Memory B cell (primary cell): ENCODE measurements around the gene ANKRD11.
"Not testable (repeated sequence)": the region's sequence is repeated elsewhere in the genome, so short reads cannot be mapped to it uniquely, and the experiment has no call there.

Source experiments
- ATAC-seq: fragments of 150-1000 bp; cut with Tn5 transposase; 2 replicates; pipeline ENCODE4 v1.10.0; 2021; ENCODE audit warnings: low read depth, mild to moderate bottlenecking, moderate library complexity
- DNase-seq, 2 donors: peaks; one replicate each; pipeline ENCODE4 v3.0.0; 2022; ENCODE audit warnings: low spot score in 2 of 2
- H3K27ac Mint-ChIP-seq: one replicate; pipeline ENCODE4 v1.8.0; 2022; ENCODE audit warnings: mild to moderate bottlenecking, moderate library complexity, mixed read lengths
- H3K27me3 Mint-ChIP-seq: one replicate; pipeline ENCODE4 v1.8.0; 2022; ENCODE audit warnings: mixed read lengths
- H3K36me3 Mint-ChIP-seq: one replicate; pipeline ENCODE4 v1.8.0; 2022; ENCODE audit warnings: mild to moderate bottlenecking, mixed read lengths
- H3K4me1 Mint-ChIP-seq: one replicate; pipeline ENCODE4 v1.8.0; 2022; ENCODE audit warnings: mixed read lengths
- H3K4me3 Mint-ChIP-seq: one replicate; pipeline ENCODE4 v1.8.0; 2022; ENCODE audit warnings: mild to moderate bottlenecking, moderate library complexity, mixed read lengths
- H3K9me3 Mint-ChIP-seq: one replicate; pipeline ENCODE4 v1.8.0; 2022; ENCODE audit warnings: mixed read lengths

ANKRD11 gene

GRCh38 chr16:89335803-89336485, 154.4 kb downstream of the ANKRD11 start:
- no peak overlapping the region for H3K27ac Mint-ChIP-seq
- H3K27me3 Mint-ChIP-seq, result no peaks in the 10 kb centered on the region
- no peak for ATAC-seq
- no peaks in the 10 kb centered on the region for H3K9me3 Mint-ChIP-seq
- H3K36me3 Mint-ChIP-seq, result no peaks in the 10 kb centered on the region
- no peak for DNase-seq
- H3K4me1 Mint-ChIP-seq, result peaks cover 32% of the 10 kb centered on the region
- H3K4me3 Mint-ChIP-seq, result no peak overlapping the region

- Mint-ChIP-seq H3K27ac (no peak overlapping the region), H3K4me1 (peaks cover 34% of the 10 kb centered on the region), H3K4me3 (no peak overlapping the region), H3K27me3 (no peaks in the 10 kb centered on the region), H3K36me3 (no peaks in the 10 kb centered on the region), H3K9me3 (no peaks in the 10 kb centered on the region)
- ATAC-seq (no peak), DNase-seq (no peak)
These were observed 155.2 kb downstream of the ANKRD11 start for GRCh38 chr16:89334988-89335802.

GRCh38 chr16:89334461-89334860, 155.9 kb downstream of the ANKRD11 start:
- Mint-ChIP-seq H3K9me3 (no peaks in the 10 kb centered on the region), H3K4me1 (peaks cover 33% of the 10 kb centered on the region), H3K27ac (no peak overlapping the region), H3K36me3 (no peaks in the 10 kb centered on the region), H3K4me3 (no peak overlapping the region), H3K27me3 (no peaks in the 10 kb centered on the region)
- DNase-seq (no peak), ATAC-seq (no peak)

GRCh38 chr16:89334050-89334449, 156.3 kb downstream of the ANKRD11 start:
- Mint-ChIP-seq H3K4me1 (peaks cover 34% of the 10 kb centered on the region), H3K4me3 (no peak overlapping the region), H3K9me3 (no peaks in the 10 kb centered on the region), H3K27me3 (no peaks in the 10 kb centered on the region), H3K27ac (no peak overlapping the region), H3K36me3 (no peaks in the 10 kb centered on the region)
- no peak for ATAC-seq
- DNase-seq, result no peak

- peaks cover 31% of the 10 kb centered on the region for H3K4me1 Mint-ChIP-seq
- peak in 1 of 2 donors; percentile 40 for DNase-seq
- not testable (repeated sequence) for H3K9me3 Mint-ChIP-seq, H3K4me3 Mint-ChIP-seq, H3K27me3 Mint-ChIP-seq, H3K36me3 Mint-ChIP-seq
- peak; percentile 77 for ATAC-seq
- peak overlapping the region; percentile 60 for H3K27ac Mint-ChIP-seq
These were observed 156.9 kb downstream of the ANKRD11 start for GRCh38 chr16:89333401-89334001.

GRCh38 chr16:89332902-89333245, 157.5 kb downstream of the ANKRD11 start:
- Mint-ChIP-seq H3K27ac (no peak overlapping the region), H3K4me3 (no peak overlapping the region), H3K27me3 (no peaks in the 10 kb centered on the region), H3K9me3 (no peaks in the 10 kb centered on the region), H3K36me3 (no peaks in the 10 kb centered on the region), H3K4me1 (peaks cover 32% of the 10 kb centered on the region)
- DNase-seq (no peak), ATAC-seq (no peak)

- H3K36me3 Mint-ChIP-seq, result no peaks in the 10 kb centered on the region
- DNase-seq (no peak), ATAC-seq (no peak)
- peak overlapping the region; percentile 12 for H3K27ac Mint-ChIP-seq
- no peaks in the 10 kb centered on the region for H3K27me3 Mint-ChIP-seq
- no peaks in the 10 kb centered on the region for H3K9me3 Mint-ChIP-seq
- H3K4me3 Mint-ChIP-seq, result no peak overlapping the region
- H3K4me1 Mint-ChIP-seq, result peaks cover 32% of the 10 kb centered on the region
These were observed 158.0 kb downstream of the ANKRD11 start for GRCh38 chr16:89332243-89332901.

- H3K4me3 Mint-ChIP-seq, result no peak overlapping the region
- peaks cover 39% of the 10 kb centered on the region for H3K4me1 Mint-ChIP-seq
- DNase-seq, result no peak
- peak; percentile 51 for ATAC-seq
- no peaks in the 10 kb centered on the region for H3K27me3 Mint-ChIP-seq
- no peaks in the 10 kb centered on the region for H3K9me3 Mint-ChIP-seq
- H3K27ac Mint-ChIP-seq, result peak overlapping the region; percentile 12
- H3K36me3 Mint-ChIP-seq, result no peaks in the 10 kb centered on the region
These were observed 158.8 kb downstream of the ANKRD11 start for GRCh38 chr16:89331371-89332109.

GRCh38 chr16:89330177-89330856, 160.0 kb downstream of the ANKRD11 start:
- ATAC-seq (peak; percentile 18), DNase-seq (no peak)
- no peak overlapping the region for H3K4me3 Mint-ChIP-seq
- no peaks in the 10 kb centered on the region for H3K27me3 Mint-ChIP-seq
- no peaks in the 10 kb centered on the region for H3K9me3 Mint-ChIP-seq
- peaks cover 40% of the 10 kb centered on the region for H3K4me1 Mint-ChIP-seq
- no peak overlapping the region for H3K27ac Mint-ChIP-seq
- no peaks in the 10 kb centered on the region for H3K36me3 Mint-ChIP-seq

GRCh38 chr16:89329830-89330176, 160.6 kb downstream of the ANKRD11 start:
- peaks cover 39% of the 10 kb centered on the region for H3K4me1 Mint-ChIP-seq
- not testable (repeated sequence) for H3K4me3 Mint-ChIP-seq, ATAC-seq

GRCh38 chr16:89328412-89329400, 161.7 kb downstream of the ANKRD11 start:
- H3K4me3 Mint-ChIP-seq, H3K27ac Mint-ChIP-seq, H3K36me3 Mint-ChIP-seq, ATAC-seq, H3K9me3 Mint-ChIP-seq, DNase-seq, H3K27me3 Mint-ChIP-seq: not testable (repeated sequence)
- peaks cover 43% of the 10 kb centered on the region for H3K4me1 Mint-ChIP-seq

More at GRCh38 chr16:89329830-89330176, 160.6 kb downstream of the ANKRD11 start:
- not testable (repeated sequence) for H3K27me3 Mint-ChIP-seq, H3K27ac Mint-ChIP-seq, H3K9me3 Mint-ChIP-seq, DNase-seq, H3K36me3 Mint-ChIP-seq

GRCh38 chr16:89326721-89327120, 163.6 kb downstream of the ANKRD11 start:
- DNase-seq, result no peak
- H3K36me3 Mint-ChIP-seq, result peaks cover 2% of the 10 kb centered on the region
- H3K9me3 Mint-ChIP-seq, result no peaks in the 10 kb centered on the region

More at GRCh38 chr16:89326721-89327120, 163.6 kb downstream of the ANKRD11 start:
- no peak overlapping the region for H3K4me3 Mint-ChIP-seq
- no peaks in the 10 kb centered on the region for H3K27me3 Mint-ChIP-seq
- peaks cover 46% of the 10 kb centered on the region for H3K4me1 Mint-ChIP-seq
- no peak for ATAC-seq
- no peak overlapping the region for H3K27ac Mint-ChIP-seq
